ENCODE measurements around the gene SSTR1.

Gene SSTR1

DNA sequence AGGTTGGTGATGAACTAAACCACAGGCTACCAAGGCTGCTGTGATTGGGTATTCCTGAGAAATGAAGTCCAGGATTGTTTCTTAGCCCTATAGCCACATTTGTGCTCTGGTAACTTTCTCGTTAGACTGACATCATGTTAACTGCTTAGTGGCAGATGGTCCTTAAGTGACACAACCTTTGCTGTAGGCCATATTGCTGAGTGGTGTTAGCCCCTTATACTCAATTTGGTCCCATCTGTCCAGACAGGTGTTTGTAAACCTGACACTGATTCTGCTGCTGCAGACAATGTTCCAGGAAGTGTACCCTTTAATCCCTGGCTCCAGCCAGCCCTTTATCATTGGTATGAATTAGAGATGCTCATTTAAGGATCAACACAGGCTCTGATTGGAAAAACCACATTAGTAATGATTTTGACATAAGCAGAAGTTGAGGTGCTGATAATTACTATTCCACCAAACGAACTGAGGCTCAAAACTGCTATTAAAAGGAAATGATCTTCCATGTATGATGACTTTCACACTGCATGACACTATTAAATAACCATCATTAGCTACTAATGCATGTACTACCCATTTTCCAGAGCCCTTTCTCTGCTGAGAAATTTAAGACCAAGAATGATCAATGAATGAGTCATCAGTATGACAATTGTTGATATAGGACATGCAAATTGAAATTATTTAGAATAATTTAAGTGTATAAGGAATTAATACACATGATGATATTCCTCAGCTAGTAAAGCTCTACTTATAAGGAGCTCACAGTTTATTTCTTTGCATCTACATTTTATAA lies 3.6 kb upstream of the SSTR1 start:
- no peak for FAIRE-seq

DNA sequence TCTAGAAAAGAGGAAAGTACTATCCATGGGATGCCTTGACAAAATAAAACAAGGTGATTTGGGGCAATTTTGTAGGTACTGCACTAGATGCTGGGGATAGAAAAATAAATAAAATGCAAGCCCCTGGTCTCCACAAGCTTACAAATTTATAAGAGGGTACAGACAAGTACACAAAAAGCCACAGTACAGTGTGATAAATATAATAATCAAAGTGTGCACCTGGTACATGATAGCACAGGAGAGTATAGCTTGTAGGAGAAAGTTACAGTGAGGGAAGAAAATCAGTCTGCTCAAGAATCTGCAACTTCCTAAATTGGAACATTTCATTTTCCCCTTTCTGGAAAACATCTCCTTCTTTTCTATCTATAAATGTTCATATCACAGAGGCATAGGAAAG lies 3.0 kb upstream of the SSTR1 start:
- no peak for FAIRE-seq

- no peak for FAIRE-seq
These were observed 2.4 kb upstream of the SSTR1 start for GRCh38 chr14:38205119-38205813.

- FAIRE-seq, result no peak
These were observed 1.6 kb upstream of the SSTR1 start for GRCh38 chr14:38205949-38206665.

DNA sequence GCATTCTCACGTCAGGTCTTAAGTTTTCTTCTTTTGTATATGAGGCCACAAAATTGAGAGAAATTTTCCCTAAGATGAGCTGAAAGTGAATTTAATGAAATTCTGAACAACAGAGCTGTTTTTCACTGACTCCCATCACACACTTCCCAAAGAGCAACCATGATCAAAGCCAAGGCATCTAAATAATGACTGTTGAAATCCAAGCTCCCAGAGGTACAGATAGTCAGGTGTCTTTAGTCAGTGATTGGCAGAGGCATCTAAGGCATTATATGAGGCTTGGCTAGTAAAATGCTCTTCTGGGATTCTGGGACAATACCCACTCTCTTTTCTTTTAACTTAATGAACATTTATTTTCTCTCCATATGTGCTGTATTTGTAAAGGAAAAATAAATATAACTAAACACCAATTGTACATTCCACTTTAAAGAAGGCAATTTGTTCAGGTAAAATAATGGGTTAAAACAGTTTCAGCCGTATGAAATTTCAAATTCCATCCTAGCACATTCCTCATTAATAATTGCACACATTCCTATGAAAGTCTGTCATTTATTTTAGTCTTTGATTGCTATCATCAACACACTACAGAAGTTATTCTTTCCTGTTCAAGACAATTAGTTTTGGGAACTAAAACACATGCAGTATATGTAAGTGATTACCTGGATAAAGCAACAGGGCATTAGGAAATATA lies 871 bp upstream of the SSTR1 start:
- no peak for FAIRE-seq

GRCh38 chr14:38207377-38207735 lies 348 bp upstream of the SSTR1 start:
- FAIRE-seq, result no peak

DNA sequence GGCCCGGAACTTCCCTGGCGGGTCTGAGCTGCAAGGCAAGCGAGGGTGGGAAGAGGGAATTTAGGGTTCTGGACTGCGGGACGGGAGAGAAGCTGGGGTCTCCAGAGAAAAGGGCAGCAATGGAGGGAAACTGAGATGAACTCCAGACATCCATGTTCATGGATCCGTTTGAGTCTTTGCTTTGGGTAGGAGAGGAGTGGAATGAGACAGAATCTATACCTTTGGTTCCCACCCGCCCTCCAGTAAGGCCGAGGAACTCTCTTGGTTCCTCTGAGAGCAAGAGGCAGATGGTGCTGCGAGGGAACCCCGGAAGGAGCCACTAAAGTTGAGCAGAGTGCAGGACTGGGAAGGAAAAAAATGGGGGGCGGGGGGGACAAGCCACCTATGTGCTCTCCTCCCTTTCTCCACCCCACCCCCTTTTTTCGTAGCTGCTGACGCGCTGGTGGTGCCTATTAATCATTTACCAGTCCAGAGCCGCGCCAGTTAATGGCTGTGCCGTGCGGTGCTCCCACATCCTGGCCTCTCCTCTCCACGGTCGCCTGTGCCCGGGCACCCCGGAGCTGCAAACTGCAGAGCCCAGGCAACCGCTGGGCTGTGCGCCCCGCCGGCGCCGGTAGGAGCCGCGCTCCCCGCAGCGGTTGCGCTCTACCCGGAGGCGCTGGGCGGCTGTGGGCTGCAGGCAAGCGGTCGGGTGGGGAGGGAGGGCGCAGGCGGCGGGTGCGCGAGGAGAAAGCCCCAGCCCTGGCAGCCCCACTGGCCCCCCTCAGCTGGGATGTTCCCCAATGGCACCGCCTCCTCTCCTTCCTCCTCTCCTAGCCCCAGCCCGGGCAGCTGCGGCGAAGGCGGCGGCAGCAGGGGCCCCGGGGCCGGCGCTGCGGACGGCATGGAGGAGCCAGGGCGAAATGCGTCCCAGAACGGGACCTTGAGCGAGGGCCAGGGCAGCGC lies 1.2 kb downstream of the SSTR1 start:
- FAIRE-seq, result no peak

DNA sequence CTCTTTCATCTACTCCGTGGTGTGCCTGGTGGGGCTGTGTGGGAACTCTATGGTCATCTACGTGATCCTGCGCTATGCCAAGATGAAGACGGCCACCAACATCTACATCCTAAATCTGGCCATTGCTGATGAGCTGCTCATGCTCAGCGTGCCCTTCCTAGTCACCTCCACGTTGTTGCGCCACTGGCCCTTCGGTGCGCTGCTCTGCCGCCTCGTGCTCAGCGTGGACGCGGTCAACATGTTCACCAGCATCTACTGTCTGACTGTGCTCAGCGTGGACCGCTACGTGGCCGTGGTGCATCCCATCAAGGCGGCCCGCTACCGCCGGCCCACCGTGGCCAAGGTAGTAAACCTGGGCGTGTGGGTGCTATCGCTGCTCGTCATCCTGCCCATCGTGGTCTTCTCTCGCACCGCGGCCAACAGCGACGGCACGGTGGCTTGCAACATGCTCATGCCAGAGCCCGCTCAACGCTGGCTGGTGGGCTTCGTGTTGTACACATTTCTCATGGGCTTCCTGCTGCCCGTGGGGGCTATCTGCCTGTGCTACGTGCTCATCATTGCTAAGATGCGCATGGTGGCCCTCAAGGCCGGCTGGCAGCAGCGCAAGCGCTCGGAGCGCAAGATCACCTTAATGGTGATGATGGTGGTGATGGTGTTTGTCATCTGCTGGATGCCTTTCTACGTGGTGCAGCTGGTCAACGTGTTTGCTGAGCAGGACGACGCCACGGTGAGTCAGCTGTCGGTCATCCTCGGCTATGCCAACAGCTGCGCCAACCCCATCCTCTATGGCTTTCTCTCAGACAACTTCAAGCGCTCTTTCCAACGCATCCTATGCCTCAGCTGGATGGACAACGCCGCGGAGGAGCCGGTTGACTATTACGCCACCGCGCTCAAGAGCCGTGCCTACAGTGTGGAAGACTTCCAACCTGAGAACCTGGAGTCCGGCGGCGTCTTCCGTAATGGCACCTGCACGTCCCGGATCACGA lies 2.2 kb downstream of the SSTR1 start:
- no peak for FAIRE-seq

GRCh38 chr14:38210587-38211216 lies 3.0 kb downstream of the SSTR1 start:
- FAIRE-seq, result no peak

- no peak for FAIRE-seq
These were observed 3.6 kb downstream of the SSTR1 start for GRCh38 chr14:38211255-38211735.

DNA sequence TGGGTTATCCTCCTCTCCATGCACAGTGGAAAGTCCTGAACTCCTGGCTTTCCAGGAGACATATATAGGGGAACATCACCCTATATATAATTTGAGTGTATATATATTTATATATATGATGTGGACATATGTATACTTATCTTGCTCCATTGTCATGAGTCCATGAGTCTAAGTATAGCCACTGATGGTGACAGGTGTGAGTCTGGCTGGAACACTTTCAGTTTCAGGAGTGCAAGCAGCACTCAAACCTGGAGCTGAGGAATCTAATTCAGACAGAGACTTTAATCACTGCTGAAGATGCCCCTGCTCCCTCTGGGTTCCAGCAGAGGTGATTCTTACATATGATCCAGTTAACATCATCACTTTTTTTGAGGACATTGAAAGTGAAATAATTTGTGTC lies 4.4 kb downstream of the SSTR1 start:
- FAIRE-seq, result no peak

- FAIRE-seq, result no peak
These were observed 5.3 kb downstream of the SSTR1 start for GRCh38 chr14:38213001-38213400.

DNA sequence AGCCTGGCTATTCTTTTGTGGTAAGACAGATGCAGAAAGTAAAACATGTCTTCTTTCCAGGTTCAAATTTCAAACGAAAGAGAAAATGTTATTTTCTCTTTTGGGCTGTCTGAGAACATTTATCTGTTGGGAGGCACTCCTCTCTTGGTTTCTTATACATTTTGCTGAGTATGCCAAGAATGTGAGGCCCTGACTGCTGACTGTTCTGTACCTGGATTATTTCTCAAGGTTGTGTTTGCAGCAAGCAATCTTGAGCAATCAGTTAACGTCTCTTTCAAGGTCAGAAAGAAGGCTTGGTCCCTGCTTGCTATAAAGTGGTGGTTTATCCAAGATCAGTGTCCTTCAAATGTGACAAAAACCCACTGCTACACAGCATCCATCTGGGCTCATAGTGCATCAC lies 9.8 kb downstream of the SSTR1 start:
- FAIRE-seq, result no peak

DNA sequence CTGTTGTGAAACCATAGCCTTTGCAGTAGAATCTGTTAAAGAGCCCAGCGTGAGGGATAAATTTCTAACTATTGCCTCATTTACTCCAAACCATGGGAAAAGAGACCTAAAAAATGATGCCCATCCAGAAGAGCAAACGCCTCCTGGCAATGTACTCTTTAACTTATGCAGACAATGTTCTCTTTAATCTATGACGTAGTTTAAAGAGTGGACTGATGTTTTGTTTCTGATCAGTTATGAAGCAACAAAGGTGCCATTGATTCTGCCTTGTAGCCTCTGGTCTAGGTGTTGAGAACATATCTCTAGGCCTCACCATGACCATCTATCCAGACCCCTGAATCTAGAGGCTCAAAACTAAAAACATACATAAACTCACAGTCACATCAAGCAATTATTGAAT lies 13.4 kb downstream of the SSTR1 start:
- FAIRE-seq, result no peak

DNA sequence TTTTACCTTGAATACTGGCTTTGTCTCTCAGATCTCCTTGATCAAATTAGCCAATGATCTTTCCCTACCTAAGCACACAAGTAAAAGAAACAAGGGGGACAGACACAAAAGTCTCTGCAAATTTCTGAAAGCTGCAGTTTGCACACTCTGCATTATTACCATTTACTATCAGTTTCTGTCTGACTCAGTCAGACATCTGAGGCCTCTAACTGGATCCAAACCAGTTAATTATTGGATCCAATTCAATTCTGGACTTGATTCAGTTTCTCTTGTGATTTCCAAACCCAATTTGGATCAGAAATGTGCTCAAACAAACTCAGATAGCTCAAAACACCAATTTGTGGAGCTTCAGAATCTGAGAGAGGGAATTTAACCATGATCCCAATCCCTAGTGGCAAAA lies 16.6 kb downstream of the SSTR1 start:
- FAIRE-seq, result no peak

GRCh38 chr14:38225946-38226345 lies 18.2 kb downstream of the SSTR1 start:
- no peak for FAIRE-seq

GRCh38 chr14:38226366-38226765 lies 18.7 kb downstream of the SSTR1 start:
- FAIRE-seq, result no peak

- FAIRE-seq, result no peak
These were observed 25.5 kb downstream of the SSTR1 start for GRCh38 chr14:38233218-38233617.

GRCh38 chr14:38238332-38238731 lies 30.6 kb downstream of the SSTR1 start:
- FAIRE-seq, result no peak

GRCh38 chr14:38238878-38239277 lies 31.2 kb downstream of the SSTR1 start:
- FAIRE-seq, result no peak
